Measurements from ENCODE around the gene GPR31.
"Not testable (repeated sequence)": the region's sequence is repeated elsewhere in the genome, so short reads cannot be mapped to it uniquely, and the experiment has no call there.

GPR31 gene

GRCh38 chr6:167167699-167168098, 9.9 kb upstream of the GPR31 start:
- DNase-seq (ENCODE audit: low read depth, low spot score), result not testable (repeated sequence)

GRCh38 chr6:167165858-167166471, 8.2 kb upstream of the GPR31 start:
- no peak for DNase-seq (ENCODE audit: low read depth, low spot score)

DNA sequence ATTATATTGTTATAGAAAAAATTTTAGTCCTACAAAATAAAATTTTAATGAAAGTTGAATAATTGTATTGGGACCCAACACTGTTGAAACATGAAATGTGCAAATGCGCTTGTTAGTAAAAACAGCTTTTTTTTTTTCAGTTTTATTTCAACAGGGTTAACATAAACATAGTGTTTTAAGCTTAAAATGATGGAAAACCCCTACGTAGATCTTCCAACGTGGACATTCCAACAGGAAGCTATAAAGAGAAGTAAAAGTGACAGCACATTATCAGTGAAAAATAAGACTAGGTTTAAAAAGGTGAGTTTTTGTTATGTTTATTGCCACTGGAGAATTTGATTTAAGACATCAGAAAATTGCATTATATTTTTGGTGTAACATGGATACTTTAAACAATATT, 6.5 kb upstream of the GPR31 start:
- DNase-seq (ENCODE audit: low read depth, low spot score), result no peak

GRCh38 chr6:167163476-167164011, 5.8 kb upstream of the GPR31 start:
- peak; percentile 98 for DNase-seq (ENCODE audit: low read depth, low spot score)

DNA sequence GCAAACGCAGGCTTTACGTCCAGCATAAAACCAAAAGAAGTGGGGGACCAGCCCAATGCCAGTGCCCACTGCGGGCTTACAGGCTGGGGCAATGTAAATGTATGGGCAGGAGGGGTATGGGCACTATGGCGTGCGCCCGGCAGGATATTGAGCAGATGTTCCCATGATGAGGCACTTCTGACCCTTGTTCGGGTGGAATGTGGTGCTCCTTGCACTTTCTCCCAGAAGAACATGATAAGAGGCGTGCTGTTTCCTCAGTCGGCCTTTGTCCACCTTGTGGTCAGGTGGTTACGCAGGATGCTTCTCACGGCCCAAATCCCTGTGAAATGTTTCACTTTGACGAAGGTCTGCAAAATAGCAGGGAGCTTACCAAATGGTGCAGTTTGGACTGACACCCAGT, 4.8 kb upstream of the GPR31 start:
- no peak for DNase-seq (ENCODE audit: low read depth, low spot score)

DNA sequence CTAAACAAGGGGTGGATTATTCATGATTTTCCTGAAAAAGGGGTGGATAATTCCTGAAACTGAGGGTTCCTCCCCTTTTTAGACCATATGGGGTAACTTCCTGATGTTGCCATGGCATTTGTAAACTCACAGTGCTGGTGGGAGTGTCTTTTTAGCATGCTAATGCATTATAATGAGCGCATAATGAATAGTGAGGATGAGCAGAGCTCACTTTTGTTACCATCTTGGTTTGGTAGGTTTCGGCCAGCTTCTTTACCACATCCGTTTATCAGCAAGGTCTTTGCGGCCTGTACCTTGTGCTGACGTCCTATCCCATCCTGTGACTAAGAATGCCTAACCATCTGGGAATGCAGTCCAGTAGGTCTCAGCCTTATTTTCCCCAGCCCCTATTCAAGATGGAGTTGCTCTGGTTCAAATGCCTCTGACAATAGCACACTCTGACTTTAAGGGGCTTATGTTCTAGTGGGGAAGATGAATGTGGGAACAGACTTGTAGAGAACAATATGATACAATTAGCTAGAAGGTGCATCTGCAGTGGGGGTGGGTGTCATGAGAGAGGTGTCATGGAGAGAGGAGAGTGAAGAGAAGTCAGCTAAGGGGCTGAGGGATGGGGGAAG, 4.2 kb upstream of the GPR31 start:
- no peak for DNase-seq (ENCODE audit: low read depth, low spot score)

DNA sequence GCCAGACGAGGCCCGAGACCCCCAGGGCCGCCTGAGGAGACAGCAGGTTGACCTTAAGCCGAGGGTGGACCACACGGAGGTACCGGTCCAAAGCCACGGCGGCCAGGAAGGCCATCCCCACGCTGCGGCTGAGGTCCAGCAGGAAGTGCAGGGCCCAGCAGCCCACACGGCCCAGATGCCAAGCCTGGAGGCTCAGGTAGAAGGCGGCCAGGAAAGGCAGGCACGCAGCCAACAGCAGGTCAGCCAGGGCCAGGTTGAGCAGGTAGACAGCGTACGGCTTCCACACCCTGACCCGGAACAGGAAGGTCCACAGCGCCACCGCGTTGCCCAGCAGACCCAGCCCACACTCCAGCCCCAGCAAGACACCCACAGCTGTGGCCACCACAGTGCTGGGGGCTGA, 366 bp downstream of the GPR31 start:
- DNase-seq (ENCODE audit: low read depth, low spot score), result no peak

GRCh38 chr6:167154895-167155294, 2.9 kb downstream of the GPR31 start:
- DNase-seq (ENCODE audit: low read depth, low spot score), result no peak

DNA sequence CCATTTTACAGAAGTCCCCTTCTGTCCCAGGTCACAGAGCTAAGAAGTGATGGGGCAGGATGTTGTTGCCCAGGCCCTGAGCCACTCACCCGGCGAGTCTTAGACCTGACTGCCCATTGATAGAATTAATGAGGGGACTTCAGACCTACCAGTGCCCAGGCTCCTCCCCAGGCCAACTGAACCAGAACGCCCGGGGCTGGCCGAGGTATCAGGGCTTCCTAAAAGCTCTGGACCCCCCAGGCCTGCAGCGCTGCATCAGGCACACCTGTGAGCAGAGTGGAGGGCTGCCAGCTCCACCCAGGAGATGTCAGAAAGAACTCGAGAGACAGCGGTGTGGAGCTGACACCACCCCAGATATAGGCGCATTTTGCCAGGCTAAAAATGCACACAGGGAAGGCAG, 3.5 kb downstream of the GPR31 start:
- DNase-seq (ENCODE audit: low read depth, low spot score), result no peak

DNA sequence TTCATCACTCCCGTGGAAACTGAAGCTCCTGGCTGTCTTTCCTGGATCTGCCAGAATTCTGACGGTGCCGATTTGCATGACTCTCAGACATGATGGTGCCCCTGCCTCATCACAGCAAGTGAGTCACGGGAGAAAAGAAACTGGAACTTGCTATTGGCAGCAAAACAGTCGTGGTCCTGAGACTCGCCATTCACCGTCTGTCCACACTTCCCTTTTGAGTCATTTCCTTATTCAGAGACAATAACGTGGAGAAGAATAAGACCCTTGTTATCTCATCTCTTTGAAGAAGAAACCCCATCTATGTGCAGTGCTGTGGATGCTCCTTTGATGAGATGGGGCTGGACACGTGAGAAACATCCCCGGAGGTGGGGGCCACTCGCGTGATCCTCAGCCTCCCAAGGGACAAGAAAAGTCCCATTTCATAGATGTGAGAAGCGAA, 4.2 kb downstream of the GPR31 start:
- DNase-seq (ENCODE audit: low read depth, low spot score), result no peak

DNA sequence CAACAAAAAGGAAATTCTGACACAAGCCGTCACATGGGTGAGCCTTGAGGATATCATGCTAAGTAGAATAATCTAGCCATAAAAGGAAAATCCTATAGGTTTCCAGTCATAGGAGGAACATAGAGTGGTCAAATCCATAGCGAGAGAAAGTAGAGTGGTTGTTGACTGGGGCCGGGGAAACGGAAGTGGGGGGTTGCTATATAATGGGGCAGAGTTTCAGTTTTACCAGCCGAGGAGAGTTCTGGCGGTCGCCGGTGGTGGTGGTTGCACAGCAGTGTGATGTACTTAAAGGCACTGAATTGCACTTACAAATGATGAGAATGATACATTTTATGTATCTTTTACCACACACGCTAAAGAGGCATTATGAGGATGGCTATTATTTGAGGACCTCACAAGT, 4.9 kb downstream of the GPR31 start:
- no peak for DNase-seq (ENCODE audit: low read depth, low spot score)

- DNase-seq (ENCODE audit: low read depth, low spot score), result no peak
These were observed 6.1 kb downstream of the GPR31 start for GRCh38 chr6:167151648-167152047.

DNA sequence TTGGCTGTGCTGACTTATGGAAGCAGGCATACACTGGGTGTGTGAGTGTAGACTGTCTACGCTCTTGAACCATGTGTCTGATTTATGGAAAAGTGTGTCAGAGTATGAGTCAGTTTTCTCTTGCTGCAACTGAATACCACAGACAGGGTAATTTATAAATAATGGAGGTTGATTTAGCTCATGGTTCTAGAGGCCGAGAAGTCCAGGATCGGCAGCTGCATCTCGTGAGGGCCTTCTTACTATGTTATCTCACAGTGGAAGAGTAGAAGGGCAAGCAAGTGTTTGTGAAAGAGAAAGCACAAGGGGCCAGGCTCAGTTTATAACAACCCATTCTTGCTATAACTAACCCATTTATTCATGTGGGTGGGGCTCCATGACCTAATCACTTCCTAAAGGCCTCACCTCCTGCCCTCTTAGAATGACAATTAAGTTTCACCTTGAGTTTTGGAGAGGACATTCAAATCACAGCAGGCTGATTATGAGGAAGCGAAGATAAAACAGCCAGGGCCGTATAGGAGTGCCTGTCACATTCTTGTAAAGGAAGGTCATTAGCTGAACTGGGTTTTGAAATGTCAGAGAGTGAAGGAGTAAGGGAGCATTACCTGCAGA, 6.7 kb downstream of the GPR31 start:
- peak; percentile 76 for DNase-seq (ENCODE audit: low read depth, low spot score)

DNA sequence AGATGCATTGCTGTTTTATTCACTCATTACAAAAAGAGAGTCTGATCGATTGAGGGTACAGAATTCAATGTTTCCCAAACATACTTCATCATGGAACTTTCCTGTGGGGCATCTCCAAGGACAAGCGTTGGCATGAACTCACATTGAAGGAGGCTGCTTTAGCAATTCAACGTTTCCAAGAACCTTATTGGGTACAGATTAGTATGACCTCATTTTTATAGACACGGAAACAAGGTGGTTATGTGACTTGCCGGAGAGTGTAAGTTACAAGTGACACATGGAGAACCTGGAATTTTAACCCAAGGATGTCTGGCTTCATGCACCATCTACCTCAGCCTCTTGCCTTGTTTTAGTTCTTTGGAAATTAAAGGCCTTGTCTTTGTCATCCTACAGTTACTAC, 8.8 kb downstream of the GPR31 start:
- no peak for DNase-seq (ENCODE audit: low read depth, low spot score)

- DNase-seq (ENCODE audit: low read depth, low spot score), result no peak
These were observed 9.8 kb downstream of the GPR31 start for GRCh38 chr6:167148021-167148420.

DNA sequence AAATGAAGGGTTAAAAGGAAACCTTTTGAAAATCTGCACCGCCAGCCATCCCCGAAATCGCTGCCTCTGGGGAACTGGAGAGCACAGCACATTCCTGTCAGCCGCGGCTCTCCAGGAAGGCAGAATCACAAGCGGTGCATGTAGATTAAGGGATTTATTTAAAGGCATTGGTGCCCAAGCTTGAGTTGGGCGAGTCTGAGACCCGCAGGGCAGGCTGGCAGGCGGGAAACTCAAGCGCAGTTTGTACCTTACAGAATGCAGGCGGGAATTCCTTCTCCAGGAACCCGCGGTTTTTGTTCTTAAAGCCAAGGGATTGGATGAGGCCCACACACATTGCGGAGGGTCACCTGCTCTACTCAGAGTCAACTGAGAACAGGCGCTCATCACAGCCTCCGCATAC, 10.8 kb downstream of the GPR31 start:
- peak; percentile 70 for DNase-seq (ENCODE audit: low read depth, low spot score)

DNA sequence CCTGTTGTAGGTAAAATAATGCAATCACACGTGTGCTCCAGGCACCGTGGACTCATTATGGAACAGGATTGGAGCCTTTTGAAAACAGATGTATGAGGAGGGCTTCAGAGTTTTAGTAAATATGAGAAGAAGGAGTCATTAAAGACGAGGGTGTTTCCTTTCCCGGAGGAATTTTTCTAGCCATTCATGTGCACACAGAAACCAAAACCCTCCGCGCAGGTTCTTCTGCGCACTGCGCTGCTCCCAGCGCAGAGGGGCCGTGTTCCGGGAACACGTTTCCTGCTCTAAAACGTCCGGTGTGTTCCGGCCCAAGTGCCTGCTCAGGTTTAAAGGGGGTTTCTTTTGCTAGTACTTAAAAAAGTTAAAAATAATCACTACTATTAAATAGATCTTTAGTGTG, 11.6 kb downstream of the GPR31 start:
- no peak for DNase-seq (ENCODE audit: low read depth, low spot score)

GRCh38 chr6:167145461-167145860, 12.3 kb downstream of the GPR31 start:
- no peak for DNase-seq (ENCODE audit: low read depth, low spot score)

DNA sequence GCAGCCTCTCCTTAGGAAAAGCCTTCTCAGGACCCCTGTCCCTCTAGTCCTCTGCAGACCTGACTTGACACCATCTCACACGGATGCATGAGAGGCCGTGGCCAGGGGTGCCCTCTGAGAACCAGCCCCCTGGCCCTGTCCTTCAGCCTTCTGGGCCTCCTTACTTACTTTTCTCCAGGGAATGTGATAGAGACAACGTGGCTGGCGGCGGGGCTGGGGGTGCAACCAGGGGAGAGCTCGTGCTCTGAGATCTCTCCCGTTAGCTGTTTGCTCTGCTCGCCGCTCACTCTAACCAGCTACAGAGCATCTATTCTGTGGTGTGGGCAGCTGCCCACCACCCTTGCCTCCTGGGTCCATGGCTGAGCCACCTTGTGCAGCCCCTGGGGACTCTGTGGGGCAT, 14.7 kb downstream of the GPR31 start:
- DNase-seq (ENCODE audit: low read depth, low spot score), result no peak

- DNase-seq (ENCODE audit: low read depth, low spot score), result no peak
These were observed 15.4 kb downstream of the GPR31 start for GRCh38 chr6:167142433-167142761.

- DNase-seq (ENCODE audit: low read depth, low spot score), result no peak
These were observed 15.9 kb downstream of the GPR31 start for GRCh38 chr6:167141667-167142432.

All from iPS DF 19.7 (cell line).